A673 (cell line): ENCODE data around the gene TENM4.

Experiments used
- CTCF ChIP-seq: fragments of 300-800, 200-600 bp; sonication (generic); conservative IDR thresholded peaks from 2 replicates; pipeline ENCODE4 v1.5.1; 2017; ENCODE audit warnings: low read depth, mild to moderate bottlenecking, antibody characterized with exemption, low read length, moderate library complexity, mixed read lengths
- EZH2 ChIP-seq: fragments of 200-600 bp; sonication (generic); IDR thresholded peaks from 2 replicates; pipeline ENCODE4 v1.6.1; 2017; ENCODE audit warnings: borderline replicate concordance, low read depth, mild to moderate bottlenecking, mixed read lengths, antibody characterized with exemption, low read length; ENCODE audit not compliant: poor library complexity, severe bottlenecking

GRCh38 chr11:78898266-78898775, 542.5 kb downstream of the TENM4 start:
- TF ChIP-seq CTCF (no peak), EZH2 (no peak)
